ENCODE data around the gene TBC1D4. TPM values are rescaled to one million over a fixed set of nuclear protein-coding genes. Genes with fewer than 3 reads are reported as not detected.

The TBC1D4 gene
- total and polyA plus RNA-seq, 2 experiments from 2014 or later = 18.7 to 38.2 TPM

DNA sequence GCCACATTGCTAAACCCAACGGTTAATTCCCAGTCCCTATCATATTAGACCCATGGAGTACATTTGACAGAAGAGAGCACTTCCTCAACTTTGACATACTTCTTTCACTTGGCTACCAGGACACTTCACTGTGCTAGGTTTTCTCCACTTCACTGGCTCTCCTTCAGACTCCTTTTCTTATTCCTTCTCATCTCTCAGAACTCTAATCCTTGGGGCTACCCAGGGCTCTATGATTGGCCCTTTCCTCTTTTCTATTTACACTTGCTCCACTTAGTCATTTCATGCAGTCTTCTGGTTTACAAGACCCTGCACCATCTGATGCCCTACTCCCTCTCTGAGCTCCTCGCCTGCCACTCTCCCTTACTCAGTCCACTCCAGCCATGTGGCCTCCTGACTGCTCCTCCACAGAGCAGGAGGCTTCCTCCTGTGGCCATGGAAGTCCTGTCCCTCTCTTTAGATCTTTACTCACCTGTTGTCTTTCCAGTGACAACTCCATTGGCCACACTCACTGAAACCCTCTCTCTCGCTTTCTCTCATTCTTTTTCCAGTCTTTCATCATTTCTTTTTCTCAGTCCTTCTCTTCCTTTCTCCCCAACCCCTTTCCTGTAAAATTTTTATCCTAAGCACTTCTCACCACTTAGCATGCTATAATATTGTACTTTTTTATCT is 90.4 kb downstream of the TBC1D4 start:
- Histone ChIP-seq H3K4me1 (ENCODE audit: insufficient read depth) (no peaks in the 10 kb centered on the region), H3K27me3 (ENCODE audit: insufficient read depth) (no peaks in the 10 kb centered on the region), H4K20me1 (replicated peaks; ENCODE audit: insufficient read depth) (no peaks in the 10 kb centered on the region; the same call in 1 of the 2 replicates), H3K36me3 (ENCODE audit: insufficient read depth) (no peaks in the 10 kb centered on the region), H3K4me3 (no peak overlapping the region), H3F3A (replicated peaks; ENCODE audit: low read depth) (no peaks in the 10 kb centered on the region), H3K27ac (ENCODE audit: low read depth) (no peak overlapping the region), H2AFZ (no peak overlapping the region), H3K9me2 (ENCODE audit: insufficient read depth) (no peaks in the 10 kb centered on the region), H3K79me2 (replicated peaks; ENCODE audit: insufficient read depth) (peaks cover 11% of the 10 kb centered on the region; the same call in 1 of the 2 replicates), H3K4me2 (no peak overlapping the region)
- Mint-ChIP-seq H3K9me3 (no peaks in the 10 kb centered on the region), H3K4me3 (no peak overlapping the region), H3K36me3 (ENCODE audit: low read depth) (no peaks in the 10 kb centered on the region), H3K27me3 (ENCODE audit: insufficient read depth, low read depth, poor library complexity) (no peaks in the 10 kb centered on the region), H3K4me1 (0 out of 3 replicates have a peak, but pooled peaks cover 5% of the 10 kb centered on the region), H3K27ac (no peak overlapping the region)
- ATAC-seq (no peak), DNase-seq (ENCODE audit: low spot score) (no peak)
- TF ChIP-seq STAT1 (IDR thresholded peaks at IDR 0.05; ENCODE audit: unreplicated experiment) (no peak), JUNB (IDR thresholded peaks at IDR 0.05; ENCODE audit: unreplicated experiment) (no peak), CREB1 (CRISPR knock-in tag; IDR thresholded peaks at IDR 0.05; ENCODE audit: low read depth) (no peak), ZNF331 (CRISPR knock-in tag; IDR thresholded peaks at IDR 0.05; ENCODE audit: low read depth) (no peak), EZH2 (IDR thresholded peaks at IDR 0.05; ENCODE audit: low read depth, unreplicated experiment) (no peak), EZH2phosphoT487 (IDR thresholded peaks at IDR 0.05; ENCODE audit: unreplicated experiment) (no peak), ZNF114 (CRISPR knock-in tag; IDR thresholded peaks at IDR 0.05) (no peak), NANOG (IDR thresholded peaks at IDR 0.05; ENCODE audit: borderline replicate concordance) (no peak), POLR2AphosphoS5 (IDR thresholded peaks at IDR 0.05; ENCODE audit: low read depth) (no peak)
- TF ChIP-seq, protein P1, sequence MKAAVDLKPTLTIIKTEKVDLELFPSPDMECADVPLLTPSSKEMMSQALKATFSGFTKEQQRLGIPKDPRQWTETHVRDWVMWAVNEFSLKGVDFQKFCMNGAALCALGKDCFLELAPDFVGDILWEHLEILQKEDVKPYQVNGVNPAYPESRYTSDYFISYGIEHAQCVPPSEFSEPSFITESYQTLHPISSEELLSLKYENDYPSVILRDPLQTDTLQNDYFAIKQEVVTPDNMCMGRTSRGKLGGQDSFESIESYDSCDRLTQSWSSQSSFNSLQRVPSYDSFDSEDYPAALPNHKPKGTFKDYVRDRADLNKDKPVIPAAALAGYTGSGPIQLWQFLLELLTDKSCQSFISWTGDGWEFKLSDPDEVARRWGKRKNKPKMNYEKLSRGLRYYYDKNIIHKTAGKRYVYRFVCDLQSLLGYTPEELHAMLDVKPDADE (IDR thresholded peaks at IDR 0.05) = no peak
- TF ChIP-seq, protein P2, sequence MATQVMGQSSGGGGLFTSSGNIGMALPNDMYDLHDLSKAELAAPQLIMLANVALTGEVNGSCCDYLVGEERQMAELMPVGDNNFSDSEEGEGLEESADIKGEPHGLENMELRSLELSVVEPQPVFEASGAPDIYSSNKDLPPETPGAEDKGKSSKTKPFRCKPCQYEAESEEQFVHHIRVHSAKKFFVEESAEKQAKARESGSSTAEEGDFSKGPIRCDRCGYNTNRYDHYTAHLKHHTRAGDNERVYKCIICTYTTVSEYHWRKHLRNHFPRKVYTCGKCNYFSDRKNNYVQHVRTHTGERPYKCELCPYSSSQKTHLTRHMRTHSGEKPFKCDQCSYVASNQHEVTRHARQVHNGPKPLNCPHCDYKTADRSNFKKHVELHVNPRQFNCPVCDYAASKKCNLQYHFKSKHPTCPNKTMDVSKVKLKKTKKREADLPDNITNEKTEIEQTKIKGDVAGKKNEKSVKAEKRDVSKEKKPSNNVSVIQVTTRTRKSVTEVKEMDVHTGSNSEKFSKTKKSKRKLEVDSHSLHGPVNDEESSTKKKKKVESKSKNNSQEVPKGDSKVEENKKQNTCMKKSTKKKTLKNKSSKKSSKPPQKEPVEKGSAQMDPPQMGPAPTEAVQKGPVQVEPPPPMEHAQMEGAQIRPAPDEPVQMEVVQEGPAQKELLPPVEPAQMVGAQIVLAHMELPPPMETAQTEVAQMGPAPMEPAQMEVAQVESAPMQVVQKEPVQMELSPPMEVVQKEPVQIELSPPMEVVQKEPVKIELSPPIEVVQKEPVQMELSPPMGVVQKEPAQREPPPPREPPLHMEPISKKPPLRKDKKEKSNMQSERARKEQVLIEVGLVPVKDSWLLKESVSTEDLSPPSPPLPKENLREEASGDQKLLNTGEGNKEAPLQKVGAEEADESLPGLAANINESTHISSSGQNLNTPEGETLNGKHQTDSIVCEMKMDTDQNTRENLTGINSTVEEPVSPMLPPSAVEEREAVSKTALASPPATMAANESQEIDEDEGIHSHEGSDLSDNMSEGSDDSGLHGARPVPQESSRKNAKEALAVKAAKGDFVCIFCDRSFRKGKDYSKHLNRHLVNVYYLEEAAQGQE (IDR thresholded peaks at IDR 0.05; ENCODE audit: unreplicated experiment) = no peak
- TF ChIP-seq, protein P3, sequence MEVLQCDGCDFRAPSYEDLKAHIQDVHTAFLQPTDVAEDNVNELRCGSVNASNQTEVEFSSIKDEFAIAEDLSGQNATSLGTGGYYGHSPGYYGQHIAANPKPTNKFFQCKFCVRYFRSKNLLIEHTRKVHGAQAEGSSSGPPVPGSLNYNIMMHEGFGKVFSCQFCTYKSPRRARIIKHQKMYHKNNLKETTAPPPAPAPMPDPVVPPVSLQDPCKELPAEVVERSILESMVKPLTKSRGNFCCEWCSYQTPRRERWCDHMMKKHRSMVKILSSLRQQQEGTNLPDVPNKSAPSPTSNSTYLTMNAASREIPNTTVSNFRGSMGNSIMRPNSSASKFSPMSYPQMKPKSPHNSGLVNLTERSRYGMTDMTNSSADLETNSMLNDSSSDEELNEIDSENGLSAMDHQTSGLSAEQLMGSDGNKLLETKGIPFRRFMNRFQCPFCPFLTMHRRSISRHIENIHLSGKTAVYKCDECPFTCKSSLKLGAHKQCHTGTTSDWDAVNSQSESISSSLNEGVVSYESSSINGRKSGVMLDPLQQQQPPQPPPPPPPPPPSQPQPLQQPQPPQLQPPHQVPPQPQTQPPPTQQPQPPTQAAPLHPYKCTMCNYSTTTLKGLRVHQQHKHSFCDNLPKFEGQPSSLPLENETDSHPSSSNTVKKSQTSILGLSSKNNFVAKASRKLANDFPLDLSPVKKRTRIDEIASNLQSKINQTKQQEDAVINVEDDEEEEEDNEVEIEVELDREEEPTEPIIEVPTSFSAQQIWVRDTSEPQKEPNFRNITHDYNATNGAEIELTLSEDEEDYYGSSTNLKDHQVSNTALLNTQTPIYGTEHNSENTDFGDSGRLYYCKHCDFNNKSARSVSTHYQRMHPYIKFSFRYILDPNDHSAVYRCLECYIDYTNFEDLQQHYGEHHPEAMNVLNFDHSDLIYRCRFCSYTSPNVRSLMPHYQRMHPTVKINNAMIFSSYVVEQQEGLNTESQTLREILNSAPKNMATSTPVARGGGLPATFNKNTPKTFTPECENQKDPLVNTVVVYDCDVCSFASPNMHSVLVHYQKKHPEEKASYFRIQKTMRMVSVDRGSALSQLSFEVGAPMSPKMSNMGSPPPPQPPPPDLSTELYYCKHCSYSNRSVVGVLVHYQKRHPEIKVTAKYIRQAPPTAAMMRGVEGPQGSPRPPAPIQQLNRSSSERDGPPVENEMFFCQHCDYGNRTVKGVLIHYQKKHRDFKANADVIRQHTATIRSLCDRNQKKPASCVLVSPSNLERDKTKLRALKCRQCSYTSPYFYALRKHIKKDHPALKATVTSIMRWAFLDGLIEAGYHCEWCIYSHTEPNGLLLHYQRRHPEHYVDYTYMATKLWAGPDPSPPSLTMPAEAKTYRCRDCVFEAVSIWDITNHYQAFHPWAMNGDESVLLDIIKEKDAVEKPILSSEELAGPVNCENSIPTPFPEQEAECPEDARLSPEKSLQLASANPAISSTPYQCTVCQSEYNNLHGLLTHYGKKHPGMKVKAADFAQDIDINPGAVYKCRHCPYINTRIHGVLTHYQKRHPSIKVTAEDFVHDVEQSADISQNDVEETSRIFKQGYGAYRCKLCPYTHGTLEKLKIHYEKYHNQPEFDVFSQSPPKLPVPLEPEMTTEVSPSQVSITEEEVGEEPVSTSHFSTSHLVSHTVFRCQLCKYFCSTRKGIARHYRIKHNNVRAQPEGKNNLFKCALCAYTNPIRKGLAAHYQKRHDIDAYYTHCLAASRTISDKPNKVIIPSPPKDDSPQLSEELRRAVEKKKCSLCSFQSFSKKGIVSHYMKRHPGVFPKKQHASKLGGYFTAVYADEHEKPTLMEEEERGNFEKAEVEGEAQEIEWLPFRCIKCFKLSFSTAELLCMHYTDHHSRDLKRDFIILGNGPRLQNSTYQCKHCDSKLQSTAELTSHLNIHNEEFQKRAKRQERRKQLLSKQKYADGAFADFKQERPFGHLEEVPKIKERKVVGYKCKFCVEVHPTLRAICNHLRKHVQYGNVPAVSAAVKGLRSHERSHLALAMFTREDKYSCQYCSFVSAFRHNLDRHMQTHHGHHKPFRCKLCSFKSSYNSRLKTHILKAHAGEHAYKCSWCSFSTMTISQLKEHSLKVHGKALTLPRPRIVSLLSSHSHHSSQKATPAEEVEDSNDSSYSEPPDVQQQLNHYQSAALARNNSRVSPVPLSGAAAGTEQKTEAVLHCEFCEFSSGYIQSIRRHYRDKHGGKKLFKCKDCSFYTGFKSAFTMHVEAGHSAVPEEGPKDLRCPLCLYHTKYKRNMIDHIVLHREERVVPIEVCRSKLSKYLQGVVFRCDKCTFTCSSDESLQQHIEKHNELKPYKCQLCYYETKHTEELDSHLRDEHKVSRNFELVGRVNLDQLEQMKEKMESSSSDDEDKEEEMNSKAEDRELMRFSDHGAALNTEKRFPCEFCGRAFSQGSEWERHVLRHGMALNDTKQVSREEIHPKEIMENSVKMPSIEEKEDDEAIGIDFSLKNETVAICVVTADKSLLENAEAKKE (CRISPR knock-in tag; IDR thresholded peaks at IDR 0.05) = no peak
- TF ChIP-seq, protein P4, sequence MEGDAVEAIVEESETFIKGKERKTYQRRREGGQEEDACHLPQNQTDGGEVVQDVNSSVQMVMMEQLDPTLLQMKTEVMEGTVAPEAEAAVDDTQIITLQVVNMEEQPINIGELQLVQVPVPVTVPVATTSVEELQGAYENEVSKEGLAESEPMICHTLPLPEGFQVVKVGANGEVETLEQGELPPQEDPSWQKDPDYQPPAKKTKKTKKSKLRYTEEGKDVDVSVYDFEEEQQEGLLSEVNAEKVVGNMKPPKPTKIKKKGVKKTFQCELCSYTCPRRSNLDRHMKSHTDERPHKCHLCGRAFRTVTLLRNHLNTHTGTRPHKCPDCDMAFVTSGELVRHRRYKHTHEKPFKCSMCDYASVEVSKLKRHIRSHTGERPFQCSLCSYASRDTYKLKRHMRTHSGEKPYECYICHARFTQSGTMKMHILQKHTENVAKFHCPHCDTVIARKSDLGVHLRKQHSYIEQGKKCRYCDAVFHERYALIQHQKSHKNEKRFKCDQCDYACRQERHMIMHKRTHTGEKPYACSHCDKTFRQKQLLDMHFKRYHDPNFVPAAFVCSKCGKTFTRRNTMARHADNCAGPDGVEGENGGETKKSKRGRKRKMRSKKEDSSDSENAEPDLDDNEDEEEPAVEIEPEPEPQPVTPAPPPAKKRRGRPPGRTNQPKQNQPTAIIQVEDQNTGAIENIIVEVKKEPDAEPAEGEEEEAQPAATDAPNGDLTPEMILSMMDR (conservative IDR thresholded peaks at IDR 0.05; ENCODE audit: low read depth in 2 of 2) = no peak
